GM18858 (cell line): Measurements from ENCODE around the gene CD40.

Source experiments
- ATAC-seq: cut with Tn5 transposase; IDR thresholded peaks from one replicate; pipeline ENCODE4 v1.9.1; 2021; ENCODE audit not compliant: unreplicated experiment

The CD40 gene

DNA sequence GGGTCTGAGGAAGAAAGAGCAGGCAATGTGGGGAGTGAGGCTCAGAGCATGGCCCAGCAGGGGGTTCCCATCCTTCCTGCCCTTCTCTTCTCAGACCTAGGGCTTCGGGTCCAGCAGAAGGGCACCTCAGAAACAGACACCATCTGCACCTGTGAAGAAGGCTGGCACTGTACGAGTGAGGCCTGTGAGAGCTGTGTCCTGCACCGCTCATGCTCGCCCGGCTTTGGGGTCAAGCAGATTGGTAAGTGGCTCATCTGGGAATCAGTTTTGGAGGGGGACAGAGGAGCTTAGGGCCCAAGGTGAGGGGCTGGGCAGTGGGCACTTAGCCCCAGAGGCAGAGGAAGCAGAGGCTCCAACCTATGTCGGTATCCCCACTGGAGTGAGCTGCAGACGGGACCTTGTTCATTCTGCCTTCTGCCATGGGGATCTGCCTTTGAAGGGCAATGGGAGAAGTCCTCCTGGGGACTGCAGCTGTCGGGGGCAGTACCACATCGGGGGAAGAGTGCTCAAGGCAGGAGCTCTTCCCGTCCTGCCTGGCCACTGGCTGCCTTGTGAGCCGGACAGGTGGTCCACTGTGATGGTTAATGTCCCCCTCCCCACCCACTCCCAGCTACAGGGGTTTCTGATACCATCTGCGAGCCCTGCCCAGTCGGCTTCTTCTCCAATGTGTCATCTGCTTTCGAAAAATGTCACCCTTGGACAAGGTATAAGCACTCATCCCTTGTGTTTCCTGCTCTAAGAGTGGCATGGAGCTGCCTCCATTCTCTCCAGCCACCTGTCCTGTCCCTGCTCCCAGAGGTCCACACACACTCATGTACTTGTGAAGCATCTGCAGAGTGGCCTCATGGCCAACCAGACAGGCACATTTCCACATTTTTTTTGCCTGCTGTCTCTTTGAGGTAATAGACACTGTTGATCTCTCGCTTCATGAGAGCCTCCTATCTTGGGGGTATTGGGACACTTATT lies 4.7 kb downstream of the CD40 start:
- no peak for ATAC-seq

- no peak for ATAC-seq
Observed at GRCh38 chr20:46123482-46124245, 5.5 kb downstream of the CD40 start.

- no peak for ATAC-seq
Observed at GRCh38 chr20:46126440-46127056, 8.4 kb downstream of the CD40 start.

DNA sequence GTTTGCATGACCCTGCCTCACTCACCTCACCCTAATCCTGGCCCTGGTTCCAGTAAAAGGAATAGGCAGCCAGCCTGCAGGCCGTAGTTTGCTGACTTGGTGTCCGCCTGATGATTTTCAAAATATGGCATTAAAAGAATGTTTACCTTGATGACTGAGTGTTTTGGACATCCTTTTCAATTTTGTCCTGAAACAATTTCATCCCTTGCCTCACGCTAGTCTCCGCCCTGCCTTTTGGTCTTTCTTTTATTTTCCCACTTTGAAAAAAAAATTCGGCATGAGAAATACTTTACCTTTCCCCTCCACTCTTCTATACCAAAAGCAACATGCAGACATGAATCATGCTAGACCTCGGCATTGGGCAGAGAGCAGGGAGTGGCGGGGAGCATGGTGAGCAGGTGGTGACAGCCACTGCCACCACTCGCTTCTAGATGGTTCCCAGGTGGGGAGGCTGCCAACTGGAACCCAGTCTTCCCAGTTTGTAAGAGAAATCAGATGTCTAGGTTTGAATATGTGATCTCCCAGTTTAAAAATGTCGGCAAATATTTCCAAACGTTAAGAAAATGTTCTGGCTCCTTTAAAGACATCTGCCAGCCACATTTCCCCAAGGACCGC lies 9.4 kb downstream of the CD40 start:
- no peak for ATAC-seq

DNA sequence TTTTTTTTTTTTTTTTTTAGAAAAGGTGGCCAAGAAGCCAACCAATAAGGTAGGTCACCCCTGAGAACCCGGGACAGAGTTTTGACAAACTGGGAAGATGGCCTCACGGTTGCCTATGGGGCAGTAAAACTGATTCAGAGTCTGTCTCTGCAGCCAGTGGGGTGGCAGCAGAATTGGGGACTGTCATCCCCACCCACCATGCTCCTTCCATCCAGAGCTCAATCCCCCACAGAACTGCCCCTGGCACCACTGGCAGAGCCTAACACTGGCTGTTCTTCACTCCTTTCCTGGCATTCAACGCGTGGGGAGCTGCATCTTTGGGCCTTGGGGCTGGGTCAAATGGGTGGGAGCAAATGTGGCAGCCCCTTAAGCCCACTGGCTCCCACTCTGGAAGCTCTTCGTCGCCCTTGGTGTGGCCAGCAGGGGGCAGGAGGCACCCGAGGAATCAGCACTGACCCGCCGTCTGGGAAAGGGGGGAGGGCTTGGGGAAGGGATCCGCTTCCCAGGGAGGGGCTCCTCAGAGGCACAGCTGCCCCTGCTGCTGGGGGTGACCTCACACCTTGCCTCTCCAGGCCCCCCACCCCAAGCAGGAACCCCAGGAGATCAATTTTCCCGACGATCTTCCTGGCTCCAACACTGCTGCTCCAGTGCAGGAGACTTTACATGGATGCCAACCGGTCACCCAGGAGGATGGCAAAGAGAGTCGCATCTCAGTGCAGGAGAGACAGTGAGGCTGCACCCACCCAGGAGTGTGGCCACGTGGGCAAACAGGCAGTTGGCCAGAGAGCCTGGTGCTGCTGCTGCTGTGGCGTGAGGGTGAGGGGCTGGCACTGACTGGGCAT lies 10.4 kb downstream of the CD40 start:
- ATAC-seq, result no peak

- ATAC-seq, result no peak
Observed at GRCh38 chr20:46129955-46130481, 11.9 kb downstream of the CD40 start.

DNA sequence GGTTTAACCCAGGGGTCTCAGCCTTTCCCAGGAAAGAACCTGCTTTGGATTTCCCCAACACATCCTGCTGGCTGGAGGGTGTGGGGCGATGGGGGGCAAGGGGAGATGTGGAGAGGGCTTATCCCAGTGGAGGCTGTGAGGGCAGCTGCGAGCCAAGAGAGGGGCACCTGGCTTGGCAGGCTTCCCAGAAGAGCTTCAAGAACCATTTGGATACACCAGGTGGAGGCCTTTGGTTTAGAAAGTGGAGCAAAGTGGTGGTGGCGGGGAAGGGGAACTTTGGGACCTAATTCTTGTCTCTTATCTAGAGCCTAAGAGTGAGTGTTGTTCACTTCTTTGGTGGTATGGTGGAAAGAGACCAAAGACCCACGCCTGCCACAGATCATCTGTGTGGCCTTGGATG lies 12.4 kb downstream of the CD40 start:
- no peak for ATAC-seq

- ATAC-seq, result no peak
Observed at GRCh38 chr20:46131396-46131795, 13.3 kb downstream of the CD40 start.

GRCh38 chr20:46132705-46133120 lies 14.6 kb downstream of the CD40 start:
- ATAC-seq, result no peak

- ATAC-seq, result no peak
Observed at GRCh38 chr20:46133886-46134654, 16.0 kb downstream of the CD40 start.

DNA sequence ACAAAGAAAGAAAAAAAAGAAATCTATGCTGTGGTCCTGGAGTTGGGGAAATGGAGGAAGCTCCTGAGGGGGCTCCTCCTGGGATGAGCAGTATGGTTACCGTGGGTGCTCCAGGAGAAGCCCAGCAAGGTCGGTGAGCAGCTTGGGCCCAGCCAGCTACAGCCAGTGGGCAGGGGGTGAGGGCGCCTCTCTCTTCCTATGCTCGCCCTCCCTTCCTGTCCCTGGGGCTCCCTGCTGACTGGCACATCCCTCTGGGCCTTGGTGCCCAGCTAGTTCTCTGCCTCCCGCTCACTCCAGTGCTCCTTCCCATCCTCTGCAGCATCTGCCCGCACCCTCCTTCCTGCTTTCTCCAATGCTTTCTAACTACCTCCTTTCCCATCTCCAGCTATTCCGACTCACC lies 16.6 kb downstream of the CD40 start:
- no peak for ATAC-seq

- ATAC-seq, result no peak
Observed at GRCh38 chr20:46135856-46136633, 17.9 kb downstream of the CD40 start.

DNA sequence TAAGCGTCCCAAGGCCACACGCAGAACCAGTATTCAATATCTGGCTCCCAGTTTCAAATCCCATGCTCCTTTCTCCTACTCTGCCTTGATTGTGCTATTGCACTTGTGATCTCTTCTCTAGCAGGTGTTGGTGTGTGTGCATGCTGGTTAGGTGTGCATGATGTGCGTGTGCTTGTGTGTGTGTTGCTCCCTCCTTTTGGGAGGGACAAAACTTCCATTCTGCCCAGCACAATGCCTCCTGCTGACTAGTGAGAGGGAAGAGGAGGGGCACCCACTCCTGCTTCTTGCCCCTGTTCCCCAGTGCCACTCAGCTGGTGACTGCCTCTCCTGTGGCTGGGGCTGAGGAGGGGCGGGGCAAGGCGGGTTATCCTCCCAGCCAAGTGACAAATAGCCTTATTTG lies 19.7 kb downstream of the CD40 start:
- ATAC-seq, result no peak

- ATAC-seq, result no peak
Observed at GRCh38 chr20:46139266-46139889, 21.3 kb downstream of the CD40 start.

DNA sequence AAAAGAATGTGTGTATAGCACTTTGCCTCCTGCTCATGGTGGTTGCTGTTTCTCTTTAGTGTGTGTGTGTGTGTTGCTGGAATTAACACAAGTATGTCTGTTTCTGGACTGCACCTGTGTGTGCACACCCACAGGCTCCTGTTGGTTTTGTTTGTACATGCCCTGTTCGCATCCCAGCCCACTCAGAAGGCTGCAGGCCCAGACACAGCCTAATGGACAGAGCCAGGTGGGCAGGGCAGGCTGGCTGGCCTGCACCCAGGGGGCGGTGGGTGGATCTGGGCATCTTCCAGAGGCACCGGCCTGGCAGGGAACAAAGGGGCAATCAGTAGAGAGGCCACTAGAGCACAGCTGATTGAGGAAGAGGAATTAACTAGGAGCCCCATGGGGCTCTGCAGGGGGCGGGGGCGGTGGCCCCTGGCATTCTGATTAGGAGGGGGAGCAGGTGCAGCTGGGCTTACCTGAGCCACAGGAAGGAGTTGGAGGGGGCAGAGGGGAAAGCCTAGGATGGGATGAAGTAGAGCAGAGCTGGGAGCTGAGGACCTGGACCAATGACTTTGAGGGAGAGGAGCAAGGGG lies 21.9 kb downstream of the CD40 start:
- no peak for ATAC-seq

DNA sequence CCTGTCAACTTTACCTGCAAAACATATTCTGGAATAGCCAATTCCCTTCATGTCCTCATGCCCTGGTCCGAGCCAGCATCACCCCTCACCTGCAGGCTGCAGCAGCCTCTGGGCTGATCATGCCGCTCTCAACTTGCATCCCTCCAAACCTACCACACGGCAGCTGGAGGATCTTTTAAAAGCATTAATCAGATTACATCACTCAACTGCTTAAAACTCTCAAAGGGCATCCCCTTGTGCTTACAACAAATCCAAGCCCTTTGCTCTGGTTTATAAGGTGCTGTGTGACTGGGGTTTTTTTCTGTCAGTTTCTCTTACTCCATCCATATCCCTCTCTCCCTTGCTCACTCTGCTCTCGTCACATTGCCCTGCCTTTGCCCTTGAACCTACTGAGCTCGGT lies 24.0 kb downstream of the CD40 start:
- no peak for ATAC-seq

- no peak for ATAC-seq
Observed at GRCh38 chr20:46144432-46145025, 26.4 kb downstream of the CD40 start.
